Stimulated activated CD4-positive, alpha-beta T cell treated with anti-CD3 and anti-CD28 coated beads, Interleukin-1b, Interleukin-23, amount 100 ng/mL, for 24 hours (primary cell): ENCODE measurements around the gene DDX47.
"Not testable (repeated sequence)": the region's sequence is repeated elsewhere in the genome, so short reads cannot be mapped to it uniquely, and the experiment has no call there.

ENCODE experiments used
- DNase-seq, 4 experiments: peaks; one replicate each; pipeline ENCODE4 v3.0.0-alpha.2; 2020; ENCODE audit warnings: low read depth in 4 of 4, low spot score in 1 of 4

The DDX47 gene

GRCh38 chr12:12870465-12870864 is 57.3 kb downstream of the DDX47 start:
- no peak for DNase-seq

- DNase-seq, result no peak
Observed at GRCh38 chr12:12871587-12872138, 58.5 kb downstream of the DDX47 start.

GRCh38 chr12:12872139-12872933 is 59.2 kb downstream of the DDX47 start:
- DNase-seq, result no peak

- no peak for DNase-seq
Observed at GRCh38 chr12:12872934-12873275, 59.8 kb downstream of the DDX47 start.

- no peak for DNase-seq
Observed at GRCh38 chr12:12874029-12874428, 60.9 kb downstream of the DDX47 start.

- DNase-seq, result not testable (repeated sequence)
Observed at GRCh38 chr12:12875301-12875700, 62.2 kb downstream of the DDX47 start.

- DNase-seq, result no peak
Observed at GRCh38 chr12:12877153-12877768, 64.1 kb downstream of the DDX47 start.

- no peak for DNase-seq
Observed at GRCh38 chr12:12877781-12878455, 64.8 kb downstream of the DDX47 start.
